Measurements from ENCODE around the gene CFAP69. TPM values are rescaled to one million over a fixed set of nuclear protein-coding genes. Genes with fewer than 3 reads are reported as not detected.
A peak's percentile ranks its signal among the peaks of the same experiment; 100 is the strongest.

CFAP69 gene
- total RNA-seq, 1 donor from 2014 or later = 2.0 TPM

- H3K4me3 ChIP-seq (ENCODE audit: insufficient read depth, low read depth, low read length) = no peak overlapping the region
- FAIRE-seq (no peak), DNase-seq (ENCODE audit: low read depth) (no peak)
Measured at GRCh38 chr7:90311175-90311574, 66.2 kb downstream of the CFAP69 start.

GRCh38 chr7:90312745-90313144 is 67.8 kb downstream of the CFAP69 start:
- H3K9me3 Mint-ChIP-seq (ENCODE audit: unreplicated experiment) = no peaks in the 10 kb centered on the region
- Histone ChIP-seq H2AFZ (ENCODE audit: low read depth, low read length) (no peak overlapping the region), H3K79me2 (ENCODE audit: insufficient read depth, low read length) (no peaks in the 10 kb centered on the region), H3K4me3 (ENCODE audit: insufficient read depth, low read depth, low read length) (no peak overlapping the region), H3K27ac (ENCODE audit: low read depth, low read length) (no peak overlapping the region), H3K4me1 (ENCODE audit: insufficient read depth, low read length) (no peaks in the 10 kb centered on the region), H4K20me1 (ENCODE audit: insufficient read depth, low read length) (no peaks in the 10 kb centered on the region), H3K36me3 (ENCODE audit: insufficient read depth, low read length) (no peaks in the 10 kb centered on the region), H3K9ac (ENCODE audit: low read length) (no peak overlapping the region), H3K4me2 (ENCODE audit: low read length) (no peak overlapping the region), H3K27me3 (ENCODE audit: insufficient read depth, low read length) (no peaks in the 10 kb centered on the region), H3K9me3 (ENCODE audit: insufficient read depth, low read depth, low read length) (no peaks in the 10 kb centered on the region)
- DNase-seq (ENCODE audit: low read depth) (peak; percentile 10), FAIRE-seq (peak; percentile 47)
- no peak overlapping the region for H3K4me3 Mint-ChIP-seq (ENCODE audit: unreplicated experiment)
- H3K36me3 Mint-ChIP-seq (ENCODE audit: low read depth, unreplicated experiment) = no peaks in the 10 kb centered on the region
- peaks cover 2% of the 10 kb centered on the region for H3K4me1 Mint-ChIP-seq (ENCODE audit: low read depth, unreplicated experiment)
- H3K27ac Mint-ChIP-seq (ENCODE audit: unreplicated experiment) = no peak overlapping the region
- TF ChIP-seq, protein P1, sequence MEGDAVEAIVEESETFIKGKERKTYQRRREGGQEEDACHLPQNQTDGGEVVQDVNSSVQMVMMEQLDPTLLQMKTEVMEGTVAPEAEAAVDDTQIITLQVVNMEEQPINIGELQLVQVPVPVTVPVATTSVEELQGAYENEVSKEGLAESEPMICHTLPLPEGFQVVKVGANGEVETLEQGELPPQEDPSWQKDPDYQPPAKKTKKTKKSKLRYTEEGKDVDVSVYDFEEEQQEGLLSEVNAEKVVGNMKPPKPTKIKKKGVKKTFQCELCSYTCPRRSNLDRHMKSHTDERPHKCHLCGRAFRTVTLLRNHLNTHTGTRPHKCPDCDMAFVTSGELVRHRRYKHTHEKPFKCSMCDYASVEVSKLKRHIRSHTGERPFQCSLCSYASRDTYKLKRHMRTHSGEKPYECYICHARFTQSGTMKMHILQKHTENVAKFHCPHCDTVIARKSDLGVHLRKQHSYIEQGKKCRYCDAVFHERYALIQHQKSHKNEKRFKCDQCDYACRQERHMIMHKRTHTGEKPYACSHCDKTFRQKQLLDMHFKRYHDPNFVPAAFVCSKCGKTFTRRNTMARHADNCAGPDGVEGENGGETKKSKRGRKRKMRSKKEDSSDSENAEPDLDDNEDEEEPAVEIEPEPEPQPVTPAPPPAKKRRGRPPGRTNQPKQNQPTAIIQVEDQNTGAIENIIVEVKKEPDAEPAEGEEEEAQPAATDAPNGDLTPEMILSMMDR (IDR thresholded peaks at IDR 0.05; ENCODE audit: insufficient read depth, low read depth, low read length) = peak; percentile 22
- no peak for TF ChIP-seq EZH2 (IDR thresholded peaks at IDR 0.05; ENCODE audit: insufficient read depth, low read length)
- no peaks in the 10 kb centered on the region for H3K27me3 Mint-ChIP-seq (ENCODE audit: low read depth, unreplicated experiment)

More at GRCh38 chr7:90311175-90311574, 66.2 kb downstream of the CFAP69 start:
- Histone ChIP-seq H3K4me1 (ENCODE audit: insufficient read depth, low read length) (no peaks in the 10 kb centered on the region), H3K9me3 (ENCODE audit: insufficient read depth, low read depth, low read length) (no peaks in the 10 kb centered on the region), H3K27ac (ENCODE audit: low read depth, low read length) (no peak overlapping the region), H2AFZ (ENCODE audit: low read depth, low read length) (no peak overlapping the region), H3K9ac (ENCODE audit: low read length) (no peak overlapping the region), H3K36me3 (ENCODE audit: insufficient read depth, low read length) (no peaks in the 10 kb centered on the region), H3K4me2 (ENCODE audit: low read length) (no peak overlapping the region), H4K20me1 (ENCODE audit: insufficient read depth, low read length) (no peaks in the 10 kb centered on the region), H3K79me2 (ENCODE audit: insufficient read depth, low read length) (no peaks in the 10 kb centered on the region), H3K27me3 (ENCODE audit: insufficient read depth, low read length) (no peaks in the 10 kb centered on the region)
- Mint-ChIP-seq H3K4me1 (ENCODE audit: low read depth, unreplicated experiment) (peaks cover 2% of the 10 kb centered on the region), H3K9me3 (ENCODE audit: unreplicated experiment) (no peaks in the 10 kb centered on the region), H3K27me3 (ENCODE audit: low read depth, unreplicated experiment) (no peaks in the 10 kb centered on the region), H3K27ac (ENCODE audit: unreplicated experiment) (no peak overlapping the region), H3K36me3 (ENCODE audit: low read depth, unreplicated experiment) (no peaks in the 10 kb centered on the region), H3K4me3 (ENCODE audit: unreplicated experiment) (no peak overlapping the region)
- TF ChIP-seq, protein P1 (IDR thresholded peaks at IDR 0.05; ENCODE audit: insufficient read depth, low read depth, low read length) = no peak
- no peak for TF ChIP-seq EZH2 (IDR thresholded peaks at IDR 0.05; ENCODE audit: insufficient read depth, low read length)

GRCh38 chr7:90313907-90314306 is 68.9 kb downstream of the CFAP69 start:
- H3K9me3 Mint-ChIP-seq (ENCODE audit: unreplicated experiment) = no peaks in the 10 kb centered on the region
- H3K4me3 ChIP-seq (ENCODE audit: insufficient read depth, low read depth, low read length) = no peak overlapping the region

More at GRCh38 chr7:90313907-90314306, 68.9 kb downstream of the CFAP69 start:
- Mint-ChIP-seq H3K27me3 (ENCODE audit: low read depth, unreplicated experiment) (no peaks in the 10 kb centered on the region), H3K4me1 (ENCODE audit: low read depth, unreplicated experiment) (peaks cover 2% of the 10 kb centered on the region), H3K36me3 (ENCODE audit: low read depth, unreplicated experiment) (no peaks in the 10 kb centered on the region), H3K27ac (ENCODE audit: unreplicated experiment) (no peak overlapping the region), H3K4me3 (ENCODE audit: unreplicated experiment) (no peak overlapping the region)
- TF ChIP-seq, protein P1 (IDR thresholded peaks at IDR 0.05; ENCODE audit: insufficient read depth, low read depth, low read length) = no peak
- TF ChIP-seq EZH2 (IDR thresholded peaks at IDR 0.05; ENCODE audit: insufficient read depth, low read length) = no peak
- DNase-seq (ENCODE audit: low read depth) (no peak), FAIRE-seq (no peak)
- no peaks in the 10 kb centered on the region for H3K27me3 ChIP-seq (ENCODE audit: insufficient read depth, low read length)
- no peaks in the 10 kb centered on the region for H3K9me3 ChIP-seq (ENCODE audit: insufficient read depth, low read depth, low read length)
- H3K79me2 ChIP-seq (ENCODE audit: insufficient read depth, low read length) = no peaks in the 10 kb centered on the region
- H3K9ac ChIP-seq (ENCODE audit: low read length) = no peak overlapping the region
- H2AFZ ChIP-seq (ENCODE audit: low read depth, low read length) = no peak overlapping the region
- no peak overlapping the region for H3K4me2 ChIP-seq (ENCODE audit: low read length)
- H3K4me1 ChIP-seq (ENCODE audit: insufficient read depth, low read length) = no peaks in the 10 kb centered on the region
- H3K36me3 ChIP-seq (ENCODE audit: insufficient read depth, low read length) = no peaks in the 10 kb centered on the region
- no peaks in the 10 kb centered on the region for H4K20me1 ChIP-seq (ENCODE audit: insufficient read depth, low read length)
- no peak overlapping the region for H3K27ac ChIP-seq (ENCODE audit: low read depth, low read length)

Measured in astrocyte (in vitro differentiated cells and primary cell).